IPS-11a (cell line): Measurements from ENCODE around the gene PTPRU.
"Not testable (repeated sequence)": the region's sequence is repeated elsewhere in the genome, so short reads cannot be mapped to it uniquely, and the experiment has no call there.

Experiments used
- H3K4me3 ChIP-seq: one replicate; pipeline ENCODE4 v1.5.1; 2013; ENCODE audit warnings: low read depth, low read length, control low read depth

PTPRU gene

DNA sequence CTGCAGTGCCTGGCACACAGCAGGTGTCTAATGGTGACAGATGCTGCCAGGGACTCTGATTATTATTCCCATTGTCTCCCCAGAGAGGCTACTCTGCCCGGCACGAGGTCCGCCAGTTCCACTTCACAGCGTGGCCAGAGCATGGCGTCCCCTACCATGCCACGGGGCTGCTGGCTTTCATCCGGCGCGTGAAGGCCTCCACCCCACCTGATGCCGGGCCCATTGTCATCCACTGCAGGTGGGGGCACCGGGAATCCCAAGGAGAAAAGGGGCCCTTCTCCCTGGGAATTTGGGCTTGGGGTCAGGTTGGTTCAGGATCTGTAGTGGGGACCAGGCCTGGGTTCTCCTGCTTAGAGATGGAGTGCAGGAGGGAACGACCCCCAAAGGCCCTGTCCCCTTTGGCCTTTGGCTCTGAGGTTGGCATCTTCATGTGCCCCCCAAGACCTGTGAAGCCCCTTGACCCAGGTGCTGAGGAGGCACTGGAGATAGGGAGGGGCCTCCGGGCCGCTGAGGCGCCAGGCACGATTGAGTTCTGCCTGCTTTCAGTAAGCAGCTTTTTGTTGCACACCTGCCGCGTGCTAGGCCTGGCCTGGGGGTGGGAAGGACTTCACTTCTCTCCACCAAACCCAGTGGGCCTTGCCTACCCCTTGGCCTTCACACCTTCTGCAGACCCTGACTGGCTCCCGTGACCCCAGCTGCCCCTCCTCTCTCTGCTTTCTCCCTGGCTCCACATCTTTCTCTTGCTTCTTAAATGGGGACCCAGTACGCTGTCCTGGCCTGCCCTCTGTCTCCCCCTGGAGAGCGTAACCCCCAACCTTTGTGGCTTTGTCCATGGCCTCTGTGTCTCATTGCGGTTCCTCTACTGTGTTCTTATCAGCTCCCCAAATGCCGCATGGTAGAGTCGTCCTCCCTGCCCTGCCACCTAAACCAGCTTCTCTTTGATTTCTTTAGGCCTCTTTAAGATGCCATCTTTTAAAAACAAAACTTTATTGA lies 76.4 kb downstream of the PTPRU start:
- no peak overlapping the region for H3K4me3 ChIP-seq

DNA sequence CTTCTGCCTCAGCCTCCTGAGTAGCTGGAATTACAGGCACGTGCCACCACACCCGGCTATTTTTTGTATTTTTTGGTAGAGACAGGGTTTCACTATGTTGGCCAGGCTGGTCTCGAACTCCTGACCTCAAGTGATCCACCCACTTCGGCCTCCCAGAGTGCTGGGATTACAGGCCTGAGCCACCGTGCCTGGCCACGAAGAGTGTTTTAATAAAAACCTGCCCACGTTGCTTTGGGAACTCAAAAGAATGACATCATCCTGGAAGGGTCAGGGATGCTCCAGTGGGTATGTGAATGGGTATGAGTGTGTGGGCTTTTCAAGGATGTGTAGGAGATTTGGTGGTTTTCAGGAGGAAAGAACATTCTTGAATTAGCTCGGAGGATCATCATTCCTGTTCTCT lies 78.4 kb downstream of the PTPRU start:
- H3K4me3 ChIP-seq: not testable (repeated sequence)

DNA sequence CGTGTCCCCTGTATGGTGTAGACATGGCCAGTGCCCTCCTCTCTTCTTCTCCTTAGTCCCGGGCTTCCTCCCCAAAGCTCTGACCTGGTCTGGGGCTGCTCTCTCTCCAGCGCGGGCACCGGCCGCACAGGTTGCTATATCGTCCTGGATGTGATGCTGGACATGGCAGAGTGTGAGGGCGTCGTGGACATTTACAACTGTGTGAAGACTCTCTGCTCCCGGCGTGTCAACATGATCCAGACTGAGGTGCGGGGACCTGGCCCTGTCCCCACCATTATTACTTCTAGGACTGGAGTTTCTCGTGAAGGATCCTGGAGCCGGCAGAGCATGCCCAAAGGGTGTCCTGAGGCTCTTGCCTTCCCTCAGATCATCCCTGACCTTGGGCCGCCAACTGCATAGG lies 78.9 kb downstream of the PTPRU start:
- H3K4me3 ChIP-seq: no peak overlapping the region

DNA sequence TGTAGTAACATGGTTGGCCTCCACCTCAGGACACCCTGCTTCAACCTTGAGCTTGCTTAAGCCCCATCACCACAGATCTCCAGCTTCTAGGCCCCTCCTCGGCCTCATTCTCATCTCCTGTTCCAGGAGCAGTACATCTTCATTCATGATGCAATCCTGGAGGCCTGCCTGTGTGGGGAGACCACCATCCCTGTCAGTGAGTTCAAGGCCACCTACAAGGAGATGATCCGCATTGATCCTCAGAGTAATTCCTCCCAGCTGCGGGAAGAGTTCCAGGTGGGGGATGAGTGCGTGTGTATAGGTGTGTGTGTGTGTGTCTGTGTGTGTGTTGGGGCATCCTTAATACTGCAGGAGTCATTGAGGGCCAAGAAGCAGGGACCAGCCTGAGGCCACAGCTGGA lies 79.6 kb downstream of the PTPRU start:
- no peak overlapping the region for H3K4me3 ChIP-seq

DNA sequence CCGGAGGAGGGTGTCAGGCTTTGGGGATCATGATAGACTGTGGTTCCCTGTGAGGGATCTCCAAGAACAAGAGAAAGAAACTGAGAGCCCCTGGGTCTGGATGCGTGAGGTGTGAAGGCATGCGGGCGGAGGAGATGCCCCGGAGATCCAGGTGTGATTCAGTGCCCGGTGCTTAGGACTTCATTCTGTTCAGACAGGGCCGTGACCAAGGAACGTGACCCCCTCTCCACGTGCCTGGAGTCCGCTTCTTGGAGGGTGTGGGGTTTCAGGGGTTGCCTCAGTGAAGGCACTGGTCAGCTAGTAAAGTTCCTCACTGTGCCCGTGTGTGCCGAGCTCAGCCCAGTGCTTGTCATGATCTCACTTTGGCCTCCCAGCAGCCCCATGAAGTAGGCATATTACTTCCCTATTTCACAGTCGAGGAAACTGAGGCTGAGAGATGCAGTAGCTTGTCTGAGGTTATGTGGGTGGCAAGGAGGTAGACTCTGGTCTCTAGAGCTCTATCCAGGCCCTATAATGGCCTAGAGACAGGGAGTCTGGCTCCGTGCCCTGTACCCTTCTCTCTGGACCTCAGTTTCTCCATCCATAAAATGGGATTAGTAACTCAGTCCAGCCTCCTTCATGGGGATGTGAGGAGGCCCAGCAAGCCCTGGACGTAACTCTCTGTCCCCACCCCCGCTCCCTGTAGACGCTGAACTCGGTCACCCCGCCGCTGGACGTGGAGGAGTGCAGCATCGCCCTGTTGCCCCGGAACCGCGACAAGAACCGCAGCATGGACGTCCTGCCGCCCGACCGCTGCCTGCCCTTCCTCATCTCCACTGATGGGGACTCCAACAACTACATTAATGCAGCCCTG lies 81.0 kb downstream of the PTPRU start:
- no peak overlapping the region for H3K4me3 ChIP-seq

DNA sequence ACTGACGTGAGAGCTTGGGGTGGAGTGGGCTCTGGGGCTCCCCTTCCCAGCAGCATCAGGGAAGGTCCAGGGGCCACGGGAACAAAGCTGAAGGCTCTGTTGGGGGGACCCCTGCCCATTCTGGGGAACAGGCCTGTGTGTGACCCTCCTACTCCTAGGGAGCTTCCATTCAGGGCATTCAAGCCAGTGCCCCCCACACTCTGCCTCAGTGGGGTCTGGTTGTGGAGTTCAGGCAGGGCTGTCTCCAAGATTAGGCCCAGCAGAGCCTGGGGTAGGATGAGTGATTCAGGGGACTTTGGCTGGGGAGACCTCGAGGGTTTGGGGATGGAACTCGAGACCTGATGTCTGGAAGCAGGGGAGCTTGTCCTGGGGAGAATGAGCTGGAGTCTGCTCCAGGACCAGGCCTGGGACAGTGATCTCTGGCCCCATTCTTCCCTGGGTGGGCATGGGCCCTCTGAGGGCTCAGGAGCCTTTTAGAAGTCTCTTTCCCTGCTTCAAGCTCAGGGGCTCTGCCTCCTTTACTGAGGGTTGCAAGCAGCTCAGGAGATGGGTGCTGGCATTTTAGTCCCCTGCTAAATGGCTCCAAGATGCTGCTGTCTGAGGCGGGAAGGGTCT lies 81.7 kb downstream of the PTPRU start:
- H3K4me3 ChIP-seq: no peak overlapping the region

DNA sequence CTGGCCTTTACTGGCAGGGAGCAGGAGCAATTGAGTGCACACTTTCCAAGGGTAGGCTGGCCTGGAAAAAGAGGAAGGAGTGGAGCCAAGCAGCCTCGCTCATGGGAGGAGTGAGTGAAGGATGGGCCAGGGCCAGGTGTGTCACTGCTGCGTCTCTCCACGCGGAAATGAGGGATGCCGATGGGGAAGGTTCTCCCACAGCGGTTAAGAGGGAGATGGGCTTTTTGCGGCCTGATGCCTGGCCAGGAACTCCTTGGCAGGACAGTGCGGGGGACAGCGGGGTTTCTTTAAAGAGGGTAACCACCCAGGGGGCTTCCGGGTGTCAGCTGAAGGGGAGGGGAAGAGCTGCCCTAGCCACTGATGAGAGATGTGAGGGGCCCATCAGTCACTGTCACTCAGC lies 82.4 kb downstream of the PTPRU start:
- no peak overlapping the region for H3K4me3 ChIP-seq

DNA sequence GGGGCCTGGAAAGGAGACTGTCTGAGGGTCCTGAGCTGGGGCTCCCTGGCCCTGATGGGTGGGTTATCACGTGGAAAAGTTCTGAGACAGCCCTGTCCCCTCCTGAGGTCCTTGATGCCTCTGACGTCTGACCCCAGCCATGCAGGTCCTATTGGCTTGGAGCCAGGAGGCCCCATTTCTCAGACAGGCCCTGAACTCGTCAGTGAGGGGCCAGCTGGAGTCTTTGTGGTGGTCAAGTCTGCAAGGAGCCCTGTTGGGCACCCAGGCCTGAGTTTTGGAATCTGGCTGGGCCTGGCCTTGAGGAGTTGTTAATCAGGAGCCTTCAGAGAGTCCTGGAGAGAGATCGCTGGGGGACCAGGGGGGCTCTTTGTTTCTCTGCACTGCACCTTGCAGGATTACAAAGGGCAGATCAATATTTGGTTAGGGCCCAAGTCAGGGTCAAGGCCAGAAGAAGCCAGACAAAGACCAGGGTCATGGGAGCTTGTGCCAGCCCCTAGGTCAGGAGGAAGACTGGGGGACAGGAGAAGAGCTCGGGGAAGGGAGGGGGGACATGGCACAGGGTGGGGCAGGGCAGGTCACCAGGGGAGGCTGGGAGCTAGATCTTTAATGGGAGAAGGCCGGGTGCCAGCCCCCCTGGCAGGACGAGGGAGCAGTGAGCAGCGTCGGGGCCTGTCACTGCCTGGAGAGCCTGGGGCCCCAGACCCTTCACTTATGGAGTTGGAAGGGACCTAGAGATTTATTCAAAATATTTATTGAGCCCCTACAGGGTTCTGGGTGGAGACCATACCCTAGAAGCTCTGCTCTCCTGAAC lies 83.2 kb downstream of the PTPRU start:
- H3K4me3 ChIP-seq: no peak overlapping the region

DNA sequence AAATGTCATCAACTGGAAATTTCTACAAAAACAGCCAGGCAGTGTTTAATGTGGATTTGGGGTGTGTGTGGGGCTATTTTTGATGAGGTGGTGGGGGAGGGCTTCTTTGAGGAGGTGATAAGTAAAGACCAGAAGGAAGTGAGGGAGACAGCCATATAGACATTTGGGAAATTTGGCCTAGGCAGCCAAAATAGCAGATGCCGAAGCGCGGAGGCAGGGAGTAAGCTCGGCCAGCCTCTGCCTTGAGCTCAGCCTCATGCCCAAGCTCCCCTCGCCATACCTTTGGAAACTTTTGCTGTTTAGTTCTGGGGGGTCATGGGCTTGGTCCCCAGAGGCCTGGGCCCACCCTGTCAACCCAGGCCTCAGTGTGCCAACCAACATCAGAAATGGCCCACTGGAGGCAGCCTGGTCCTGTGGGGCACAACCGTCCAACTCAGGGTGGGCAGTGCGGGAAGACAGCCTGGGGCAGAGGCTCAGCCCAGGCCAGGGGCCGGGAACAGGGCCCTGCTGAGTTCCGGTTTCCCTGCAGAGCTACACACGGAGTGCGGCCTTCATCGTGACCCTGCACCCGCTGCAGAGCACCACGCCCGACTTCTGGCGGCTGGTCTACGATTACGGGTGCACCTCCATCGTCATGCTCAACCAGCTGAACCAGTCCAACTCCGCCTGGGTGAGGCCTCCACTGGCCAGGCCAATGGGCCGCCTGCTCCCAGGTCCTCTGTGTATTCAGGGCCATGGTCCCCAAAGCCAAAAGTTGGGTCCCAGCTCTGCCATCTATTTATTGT lies 84.0 kb downstream of the PTPRU start:
- no peak overlapping the region for H3K4me3 ChIP-seq

DNA sequence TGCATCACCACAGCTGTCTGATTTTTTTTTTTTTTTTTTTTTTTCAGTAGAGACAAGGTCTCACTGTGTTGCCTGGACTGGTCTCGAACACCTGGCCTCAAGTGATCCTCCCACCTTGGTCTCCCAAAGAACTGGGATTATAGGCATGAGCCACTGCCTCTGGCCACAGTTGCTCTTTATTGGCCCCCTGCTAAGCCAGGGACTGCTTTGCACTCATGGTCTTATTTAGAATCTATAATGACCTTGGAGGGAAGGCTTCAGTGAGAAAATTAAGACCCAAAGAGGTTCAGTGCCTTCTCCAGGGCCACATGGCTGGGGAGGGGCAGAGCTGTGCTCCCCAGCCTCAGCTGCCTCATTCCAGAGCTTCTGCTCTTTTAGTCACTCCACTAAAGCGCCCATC lies 84.9 kb downstream of the PTPRU start:
- H3K4me3 ChIP-seq: no peak overlapping the region

DNA sequence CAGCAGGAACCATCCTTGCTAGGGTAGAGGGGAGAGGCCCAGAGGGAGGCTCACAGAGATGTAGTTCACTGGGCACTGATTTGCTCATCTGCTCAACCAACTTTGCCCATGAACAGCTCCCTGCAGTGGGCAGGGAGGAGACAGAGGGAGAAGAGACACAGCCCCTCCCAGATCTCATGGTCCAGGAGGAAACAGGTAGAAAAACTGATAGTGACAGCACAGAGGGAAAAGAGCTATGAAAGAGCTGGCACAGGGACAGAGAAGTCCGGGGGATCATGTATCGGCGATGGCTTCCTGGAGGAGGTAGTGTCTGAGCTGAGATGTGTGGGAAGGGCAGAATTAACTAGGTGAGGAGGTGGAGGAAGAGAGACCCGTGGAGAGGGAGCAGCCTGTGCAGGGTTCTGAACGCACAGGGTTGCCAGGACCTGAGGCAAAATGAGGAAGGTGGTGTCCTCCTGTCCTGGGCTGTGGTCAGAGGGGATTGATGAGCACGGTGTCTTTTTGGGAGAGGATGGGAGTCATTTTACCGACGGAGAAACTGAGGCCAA lies 85.9 kb downstream of the PTPRU start:
- H3K4me3 ChIP-seq: no peak overlapping the region

DNA sequence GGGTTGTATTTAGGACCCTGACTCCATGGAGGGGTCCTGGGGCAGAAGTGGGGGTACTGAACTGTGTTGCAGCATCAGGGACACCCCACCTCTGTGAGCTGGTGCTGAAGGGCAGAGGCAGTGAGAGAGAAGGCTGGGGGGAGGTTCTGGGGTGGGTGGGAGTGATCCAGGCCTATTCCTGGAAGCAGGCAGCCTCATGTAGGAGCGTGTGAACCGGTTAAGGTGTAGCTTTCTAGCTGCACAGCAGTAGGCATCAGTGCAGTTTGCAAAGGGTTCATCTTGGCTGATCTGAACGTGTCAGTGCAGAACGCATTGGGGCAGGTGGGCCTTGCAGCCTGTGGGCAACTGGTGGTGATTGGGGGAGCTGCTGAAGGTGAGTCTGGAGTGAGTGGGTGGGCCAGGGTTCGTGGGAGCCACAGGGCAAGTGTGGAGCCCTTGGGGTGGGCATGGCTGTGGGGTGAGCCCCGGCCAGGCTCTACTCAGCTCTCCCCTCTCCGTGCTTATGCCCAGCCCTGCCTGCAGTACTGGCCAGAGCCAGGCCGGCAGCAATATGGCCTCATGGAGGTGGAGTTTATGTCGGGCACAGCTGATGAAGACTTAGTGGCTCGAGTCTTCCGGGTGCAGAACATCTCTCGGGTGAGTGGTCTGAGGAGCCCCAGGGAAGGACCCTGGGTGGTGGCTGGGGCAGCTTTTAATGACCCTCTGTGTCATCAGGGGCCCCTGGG lies 86.7 kb downstream of the PTPRU start:
- H3K4me3 ChIP-seq: no peak overlapping the region

DNA sequence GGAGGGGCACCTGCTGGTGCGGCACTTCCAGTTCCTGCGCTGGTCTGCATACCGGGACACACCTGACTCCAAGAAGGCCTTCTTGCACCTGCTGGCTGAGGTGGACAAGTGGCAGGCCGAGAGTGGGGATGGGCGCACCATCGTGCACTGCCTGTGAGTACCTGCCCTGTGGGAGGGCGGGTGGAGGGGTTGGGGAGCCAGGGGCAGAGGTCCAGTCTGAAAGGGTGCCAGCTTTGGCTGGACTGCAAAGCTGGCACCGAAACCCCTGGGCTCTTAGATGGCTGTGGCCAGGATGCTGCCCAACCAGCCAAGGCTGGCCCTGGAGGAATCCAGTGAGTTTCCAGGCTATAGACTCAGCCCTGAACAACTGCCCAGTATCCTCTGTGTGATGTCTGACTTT lies 87.3 kb downstream of the PTPRU start:
- no peak overlapping the region for H3K4me3 ChIP-seq

DNA sequence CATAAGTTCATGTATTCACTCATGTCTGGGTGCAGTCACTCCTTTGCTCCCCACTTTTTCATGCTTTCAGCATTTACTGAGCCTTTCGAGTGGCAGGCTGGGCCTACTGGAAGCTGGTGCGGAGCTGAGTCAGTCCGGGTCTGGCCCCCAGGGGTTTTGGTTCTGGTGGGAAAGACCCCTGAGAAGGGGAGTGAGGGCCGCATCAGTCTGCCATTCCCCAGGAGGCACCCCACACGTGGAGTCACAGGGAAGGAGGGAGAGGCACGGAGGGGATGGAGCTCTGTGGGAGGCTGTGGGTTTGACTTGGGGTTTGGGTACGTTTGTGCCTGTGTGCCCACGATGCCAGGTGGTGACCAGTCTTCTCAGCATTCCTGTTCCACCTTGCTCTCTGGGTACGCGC lies 87.9 kb downstream of the PTPRU start:
- no peak overlapping the region for H3K4me3 ChIP-seq

DNA sequence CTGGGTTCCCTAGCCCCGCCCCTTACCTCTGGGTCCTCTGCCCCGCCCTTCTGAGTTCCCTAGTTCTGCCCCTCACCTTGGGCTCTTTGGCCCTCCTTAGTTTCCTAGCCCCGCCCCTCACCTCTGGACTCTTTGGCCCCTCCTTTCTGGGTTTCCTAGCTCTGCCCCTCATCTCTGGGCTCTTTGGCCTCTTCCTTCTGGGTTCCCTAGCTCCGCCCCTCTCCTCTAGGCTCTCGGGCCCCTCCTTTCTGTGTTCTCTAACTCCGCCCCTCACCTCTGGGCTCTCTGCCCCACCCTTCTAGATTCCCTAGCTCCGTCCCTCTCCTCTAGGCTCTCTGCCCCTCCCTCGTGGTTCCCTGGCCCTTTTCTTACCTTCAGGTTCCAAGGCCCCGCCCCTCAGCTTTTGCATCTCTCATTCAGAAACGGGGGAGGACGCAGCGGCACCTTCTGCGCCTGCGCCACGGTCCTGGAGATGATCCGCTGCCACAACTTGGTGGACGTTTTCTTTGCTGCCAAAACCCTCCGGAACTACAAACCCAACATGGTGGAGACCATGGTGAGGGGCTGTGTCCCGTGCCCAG lies 88.5 kb downstream of the PTPRU start:
- H3K4me3 ChIP-seq: no peak overlapping the region

DNA sequence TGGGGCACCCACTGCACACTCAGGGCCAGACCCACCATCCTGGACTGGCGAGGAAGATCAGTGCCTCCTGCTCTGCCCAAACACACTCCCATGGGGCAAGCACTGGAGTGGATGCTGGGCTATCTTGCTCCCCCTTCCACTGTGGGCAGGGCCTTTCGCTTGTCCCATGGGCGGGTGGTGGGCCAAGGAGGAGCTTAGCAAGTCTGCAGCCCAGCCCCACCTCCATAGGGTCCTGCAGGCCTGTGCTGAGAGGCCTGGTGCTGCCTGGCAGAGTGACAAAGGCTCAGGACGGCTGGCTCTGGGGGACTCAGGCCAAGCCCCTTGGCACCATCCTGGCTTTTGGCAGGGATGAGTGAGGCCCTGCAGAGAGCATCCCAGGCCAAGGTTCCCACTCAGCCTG lies 89.4 kb downstream of the PTPRU start:
- no peak overlapping the region for H3K4me3 ChIP-seq

DNA sequence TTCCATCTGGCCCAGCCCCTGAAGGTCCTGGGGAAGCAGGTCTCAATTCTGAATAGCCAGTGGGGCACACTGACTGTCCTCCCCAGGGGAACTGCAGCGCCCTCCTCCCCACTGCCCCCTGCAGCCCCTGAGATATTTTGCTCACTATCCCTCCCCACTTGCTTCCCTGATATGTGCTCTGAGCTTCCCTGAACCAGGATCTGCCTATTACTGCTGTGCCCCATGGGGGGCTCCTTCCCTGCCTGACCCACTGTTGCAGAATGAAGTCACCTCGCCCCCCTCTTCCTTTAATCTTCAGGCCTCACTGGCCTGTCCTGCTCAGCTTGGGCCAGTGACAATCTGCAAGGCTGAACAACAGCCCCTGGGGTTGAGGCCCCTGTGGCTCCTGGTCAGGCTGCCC lies 89.8 kb downstream of the PTPRU start:
- H3K4me3 ChIP-seq: no peak overlapping the region

DNA sequence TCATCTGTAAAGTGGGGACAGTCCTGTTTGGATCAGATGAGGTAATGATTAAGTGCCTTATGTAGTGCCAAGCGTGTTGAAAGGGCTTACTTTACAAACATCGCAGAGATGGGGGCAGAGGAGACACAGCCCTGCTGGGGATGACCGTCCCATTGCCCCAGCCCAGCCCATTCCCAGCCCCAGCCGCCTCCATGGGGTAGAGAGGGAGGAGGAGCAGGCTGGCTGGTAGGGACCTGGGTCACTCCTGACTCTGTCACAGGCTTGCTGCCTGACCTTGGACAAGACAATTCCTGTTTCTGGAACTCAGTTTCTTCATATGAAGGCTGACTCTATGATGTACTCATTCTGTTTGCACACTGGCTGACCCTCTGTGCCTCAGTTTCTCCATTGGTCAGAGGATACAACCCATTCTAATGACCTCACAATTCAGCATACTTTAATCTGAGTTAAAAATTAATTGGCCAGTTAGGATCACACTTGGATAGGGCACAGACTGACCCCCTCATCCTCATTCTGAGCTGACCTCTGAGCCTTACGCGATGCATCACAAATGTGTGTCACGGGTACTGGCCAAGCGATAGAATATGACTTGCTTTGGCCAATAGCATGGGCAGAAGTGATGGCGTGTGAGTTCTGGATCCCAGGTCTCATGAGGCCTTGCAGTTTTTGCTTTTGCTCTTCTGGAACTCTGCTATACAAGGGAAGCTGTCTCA lies 91.1 kb downstream of the PTPRU start:
- H3K4me3 ChIP-seq: no peak overlapping the region
